Endothelial cell of umbilical vein (primary cell): ENCODE measurements around the gene BRAP. TPM values are rescaled to one million over a fixed set of nuclear protein-coding genes. Genes with fewer than 3 reads are reported as not detected.

ENCODE experiments used
- BruUV-seq: library from RNA; stranded (reverse); fragments of 400-500 nt; replicated peaks from 2 replicates; lab custom pipeline; 2021; lab: Mats Ljungman, UMichigan
- CTCF ChIA-PET: fragments of 300-600, 350-600 bp; sonication (Branson Sonifier 250); formaldehyde crosslinking; loops from one replicate; lab custom pipeline; 2021; ENCODE audit warnings: antibody characterized with exemption, inconsistent platforms; lab: Charles Lee
- POLR2A ChIA-PET: fragments of 300-600, 350-600 bp; sonication (Branson Sonifier 250); formaldehyde crosslinking; loops from one replicate; lab custom pipeline; 2021; ENCODE audit warnings: antibody characterized with exemption, inconsistent platforms; lab: Charles Lee
- DNase-seq: peaks from one replicate; pipeline ENCODE4 v3.0.0-alpha.2; 2011; ENCODE audit warnings: low read depth, low spot score
- FAIRE-seq: peaks from 2 replicates; lab custom pipeline; 2011; peaks lifted over from hg19 to GRCh38; lab: Jason Lieb, UNC
- H2AFZ ChIP-seq: 2 replicates; pipeline ENCODE4 v1.6.0; 2012; ENCODE audit warnings: low read depth, low read length, control low read depth, inconsistent platforms
- H3K27ac ChIP-seq: 2 replicates; pipeline ENCODE4 v1.5.1; 2011; ENCODE audit warnings: low read depth, mild to moderate bottlenecking, control low read depth, low read length, moderate library complexity; ENCODE audit not compliant: insufficient read depth
- H3K27me3 ChIP-seq, 2 experiments: 2 replicates each; pipeline versions ENCODE4 v1.6.0 to v1.6.1; 2011; ENCODE audit warnings: low read length in 2 of 2, mixed read lengths in 1 of 2; ENCODE audit not compliant: control insufficient read depth in 2 of 2, insufficient read depth in 2 of 2
- H3K36me3 ChIP-seq, 2 experiments: 2 replicates in 1 of 2; 3 replicates in 1 of 2; pipeline ENCODE4 v1.5.1; 2011; ENCODE audit warnings: low read length in 2 of 2, mild to moderate bottlenecking in 1 of 2, moderate library complexity in 1 of 2; ENCODE audit not compliant: control insufficient read depth in 2 of 2, insufficient read depth in 2 of 2; ENCODE audit errors: extremely low read depth in 1 of 2
- H3K4me1 ChIP-seq: 3 replicates; pipeline ENCODE4 v1.5.1; 2011; ENCODE audit warnings: mild to moderate bottlenecking, low read length; ENCODE audit not compliant: control insufficient read depth, insufficient read depth; ENCODE audit errors: extremely low read depth
- H3K4me2 ChIP-seq: 2 replicates; pipeline ENCODE4 v1.6.1; 2011; ENCODE audit warnings: low read length, control low read depth, mixed read lengths; ENCODE audit not compliant: insufficient read depth
- H3K4me3 ChIP-seq, 3 experiments: fragments of 200-600 bp in 1 of 3; sonication (generic), shearing (Covaris generic) in 1 of 3; replicated peaks in 1 of 3; 2 replicates each; pipeline ENCODE4 v1.5.1; 2011 to 2016; ENCODE audit warnings: control low read depth in 3 of 3, low read length in 3 of 3, mild to moderate bottlenecking in 2 of 3, inconsistent platforms in 1 of 3, low read depth in 1 of 3, moderate library complexity in 1 of 3; ENCODE audit not compliant: insufficient read depth in 1 of 3
- H3K79me2 ChIP-seq: 2 replicates; pipeline ENCODE4 v1.6.0; 2012; ENCODE audit warnings: low read length, inconsistent platforms; ENCODE audit not compliant: control insufficient read depth, insufficient read depth
- H3K9ac ChIP-seq: replicated peaks from 2 replicates; pipeline ENCODE3; 2011; ENCODE audit warnings: low read length, control low read depth; ENCODE audit not compliant: insufficient read depth; ENCODE audit errors: extremely low read depth
- H3K9me1 ChIP-seq: replicated peaks from 3 replicates; pipeline ENCODE4 v1.6.0; 2011; ENCODE audit warnings: mild to moderate bottlenecking, low read length; ENCODE audit not compliant: control insufficient read depth, insufficient read depth; ENCODE audit errors: extremely low read depth
- H3K9me3 ChIP-seq: replicated peaks from 2 replicates; pipeline ENCODE4 v1.5.1; 2012; ENCODE audit warnings: low read length, inconsistent platforms; ENCODE audit not compliant: control insufficient read depth, insufficient read depth
- H4K20me1 ChIP-seq: replicated peaks from 2 replicates; pipeline ENCODE3; 2011; ENCODE audit warnings: mild to moderate bottlenecking, low read length; ENCODE audit not compliant: control insufficient read depth, insufficient read depth; ENCODE audit errors: extremely low read depth
- CTCF ChIP-seq, 2 donors: IDR thresholded peaks; 1 replicate in 1 of 2; 2 replicates in 1 of 2; pipeline ENCODE4 v1.5.1; 2011; ENCODE audit warnings: low read length in 2 of 2, mild to moderate bottlenecking in 2 of 2, moderate library complexity in 2 of 2, control low read depth in 1 of 2, inconsistent platforms in 1 of 2, low read depth in 1 of 2; ENCODE audit not compliant: insufficient read depth in 1 of 2; ENCODE audit errors: extremely low read depth in 1 of 2
- JUN ChIP-seq: IDR thresholded peaks from 2 replicates; pipeline ENCODE4 v1.6.1; 2011; ENCODE audit warnings: borderline replicate concordance, low read depth; ENCODE audit not compliant: insufficient read length, insufficient read depth
- MYC ChIP-seq: IDR thresholded peaks from one replicate; pipeline ENCODE4 v1.6.1; 2011; ENCODE audit warnings: mild to moderate bottlenecking, low read depth, low read length
- POLR2A ChIP-seq: IDR thresholded peaks from 2 replicates; pipeline ENCODE4 v1.6.1; 2012; ENCODE audit warnings: low read depth, mild to moderate bottlenecking, control low read depth, low read length
- POLR2AphosphoS5 ChIP-seq: IDR thresholded peaks from 2 replicates; pipeline ENCODE4 v1.6.1; 2012; ENCODE audit warnings: low read depth, mild to moderate bottlenecking, control low read depth, low read length, moderate library complexity; ENCODE audit not compliant: insufficient read depth
- dilution Hi-C: fragments of 300-500 bp; cut with MboI; formaldehyde crosslinking; loops from one replicate; pipeline ENCODE4 v1.15.0; 2019; ENCODE audit warnings: low sequenced_read_pairs; ENCODE audit not compliant: extremely low pct_ligation_motif_present
- intact Hi-C: fragments of 100-400 bp; cut with micrococcal nuclease; formaldehyde crosslinking; loops from one replicate; pipeline ENCODE4 v1.10.0; 2022
- polyA plus RNA-seq, 4 experiments: library from polyadenylated mRNA; depleted of rRNA in 3 of 4; stranded (reverse) in 3 of 4; unstranded in 1 of 4; fragments of >200 nt; gene quantifications; 2 replicates each; pipeline versions ENCODE4 v1.2.1 to v1.2.3, GENCODE V29; 2011 to 2012; ENCODE audit warnings: missing spikeins in 1 of 4
- total RNA-seq: library from RNA; stranded (reverse); gene quantifications from 2 replicates; pipeline ENCODE4 v1.2.3, GENCODE V29; 2021

BRAP gene
- total and polyA plus RNA-seq, 2 donors (not counting 3 experiments of a cell fraction or from before 2014, with no cell fraction given) = 14.4 to 16.5 TPM

- FAIRE-seq = no peak
- BruUV-seq = no TSS peak
Measured at GRCh38 chr12:111730420-111730819, 44.7 kb upstream of the BRAP start.

More at GRCh38 chr12:111730420-111730819, 44.7 kb upstream of the BRAP start:
- DNase-seq = no peak
- no peaks in the 10 kb centered on the region for H3K4me1 ChIP-seq
- H3K4me3 ChIP-seq = no peak overlapping the region
- peaks cover 0 to 2% of the 10 kb centered on the region in 2 experiments for H3K36me3 ChIP-seq
- CTCF ChIA-PET = interaction anchor here (1.0 to 1.3 kb wide), 3 partner anchors 10 to 63 kb away, joined by 3 to 4 read pairs (median 3); no protein-coding TSS in a partner anchor
- no peaks in the 10 kb centered on the region for H4K20me1 ChIP-seq
- TF ChIP-seq JUN = no peak
- no peak for TF ChIP-seq CTCF (IDR thresholded peaks at IDR 0.05; ENCODE audit: extremely low read depth in 1 of 2, insufficient read depth in 1 of 2, low read depth in 1 of 2, low read length in 2 of 2)
- TF ChIP-seq POLR2AphosphoS5 = no peak
- no peak for TF ChIP-seq POLR2A
- no peak for TF ChIP-seq MYC
- intact Hi-C loops (no loop called here), dilution Hi-C loops (no loop called here)
- H3K79me2 ChIP-seq = no peaks in the 10 kb centered on the region
- H3K27ac ChIP-seq = no peak overlapping the region
- no peaks in the 10 kb centered on the region for H3K27me3 ChIP-seq
- H3K9me1 ChIP-seq = no peaks in the 10 kb centered on the region
- no peaks in the 10 kb centered on the region for H3K9me3 ChIP-seq
- POLR2A ChIA-PET = no interaction called here
- no peak overlapping the region for H3K4me2 ChIP-seq
- H2AFZ ChIP-seq = no peak overlapping the region
- H3K9ac ChIP-seq = no peak overlapping the region
